GM19452 (cell line): ENCODE data around the gene LSG1.
"Not testable (repeated sequence)": the region's sequence is repeated elsewhere in the genome, so short reads cannot be mapped to it uniquely, and the experiment has no call there.

ENCODE experiments used
- ATAC-seq: cut with Tn5 transposase; IDR thresholded peaks from one replicate; pipeline ENCODE4 v1.9.1; 2021; ENCODE audit not compliant: unreplicated experiment

The LSG1 gene

GRCh38 chr3:194658477-194659242 is 13.3 kb downstream of the LSG1 start:
- ATAC-seq = no peak

GRCh38 chr3:194657439-194657838 is 14.6 kb downstream of the LSG1 start:
- ATAC-seq = no peak

GRCh38 chr3:194654443-194654842 is 17.5 kb downstream of the LSG1 start:
- ATAC-seq = peak; percentile 85

GRCh38 chr3:194647747-194648146 is 24.2 kb downstream of the LSG1 start:
- ATAC-seq = no peak

GRCh38 chr3:194642769-194643168 is 29.2 kb downstream of the LSG1 start:
- no peak for ATAC-seq

- ATAC-seq = no peak
Measured at GRCh38 chr3:194640829-194641228, 31.2 kb downstream of the LSG1 start.

- no peak for ATAC-seq
Measured at GRCh38 chr3:194638991-194639605, 32.9 kb downstream of the LSG1 start.

GRCh38 chr3:194637541-194638400 is 34.2 kb downstream of the LSG1 start:
- no peak for ATAC-seq

GRCh38 chr3:194637066-194637465 is 34.9 kb downstream of the LSG1 start:
- ATAC-seq = no peak

GRCh38 chr3:194633349-194634004 is 38.5 kb downstream of the LSG1 start, which contains the start of gene TMEM44:
TMEM44 (minus strand) TSS chr3:194633419; CDS start chr3:194633215, 204 bp downstream.
- ATAC-seq = peak; percentile 84

GRCh38 chr3:194632809-194633348 is 39.1 kb downstream of the LSG1 start:
- ATAC-seq = peak; percentile 58

GRCh38 chr3:194632226-194632808 is 39.7 kb downstream of the LSG1 start:
- ATAC-seq = no peak

- no peak for ATAC-seq
Measured at GRCh38 chr3:194631696-194632095, 40.3 kb downstream of the LSG1 start.

- not testable (repeated sequence) for ATAC-seq
Measured at GRCh38 chr3:194630681-194631080, 41.3 kb downstream of the LSG1 start.

GRCh38 chr3:194624956-194625355 is 47.0 kb downstream of the LSG1 start:
- ATAC-seq = no peak

GRCh38 chr3:194623449-194624290 is 48.3 kb downstream of the LSG1 start:
- no peak for ATAC-seq

- no peak for ATAC-seq
Measured at GRCh38 chr3:194622621-194623340, 49.2 kb downstream of the LSG1 start.

- ATAC-seq = no peak
Measured at GRCh38 chr3:194621947-194622346, 50.0 kb downstream of the LSG1 start.

GRCh38 chr3:194620196-194620595 is 51.8 kb downstream of the LSG1 start:
- no peak for ATAC-seq
